Muscle layer of duodenum (tissue), 2 donors: ENCODE results near the gene RPN2.
"Not testable (repeated sequence)": the region's sequence is repeated elsewhere in the genome, so short reads cannot be mapped to it uniquely, and the experiment has no call there.

Experiments used
- H3K27ac ChIP-seq: one replicate; pipeline ENCODE4 v1.7.0; 2013; ENCODE audit warnings: mild to moderate bottlenecking, low read length
- H3K27me3 ChIP-seq: one replicate; pipeline ENCODE4 v1.7.0; 2013; ENCODE audit warnings: low read depth, mild to moderate bottlenecking, control low read depth, low read length
- H3K36me3 ChIP-seq, 2 donors: one replicate each; pipeline ENCODE4 v1.7.0; 2013; ENCODE audit warnings: low read length in 2 of 2, control low read depth in 1 of 2, mild to moderate bottlenecking in 1 of 2; ENCODE audit not compliant: insufficient read depth in 2 of 2, control insufficient read depth in 1 of 2
- H3K4me1 ChIP-seq, 2 donors: one replicate each; pipeline ENCODE4 v1.7.0; 2013; ENCODE audit warnings: low read length in 2 of 2, mild to moderate bottlenecking in 2 of 2, control low read depth in 1 of 2, moderate library complexity in 1 of 2; ENCODE audit not compliant: insufficient read depth in 2 of 2, control insufficient read depth in 1 of 2
- H3K4me3 ChIP-seq, 2 donors: one replicate each; pipeline ENCODE4 v1.7.0; 2013; ENCODE audit warnings: low read length in 2 of 2, low read depth in 1 of 2, mild to moderate bottlenecking in 1 of 2
- H3K9me3 ChIP-seq, 2 donors: one replicate each; pipeline ENCODE4 v1.7.0; 2013; ENCODE audit warnings: low read length in 2 of 2, control low read depth in 1 of 2, mild to moderate bottlenecking in 1 of 2; ENCODE audit not compliant: control insufficient read depth in 1 of 2
- donor health status: healthy.

The RPN2 gene

DNA sequence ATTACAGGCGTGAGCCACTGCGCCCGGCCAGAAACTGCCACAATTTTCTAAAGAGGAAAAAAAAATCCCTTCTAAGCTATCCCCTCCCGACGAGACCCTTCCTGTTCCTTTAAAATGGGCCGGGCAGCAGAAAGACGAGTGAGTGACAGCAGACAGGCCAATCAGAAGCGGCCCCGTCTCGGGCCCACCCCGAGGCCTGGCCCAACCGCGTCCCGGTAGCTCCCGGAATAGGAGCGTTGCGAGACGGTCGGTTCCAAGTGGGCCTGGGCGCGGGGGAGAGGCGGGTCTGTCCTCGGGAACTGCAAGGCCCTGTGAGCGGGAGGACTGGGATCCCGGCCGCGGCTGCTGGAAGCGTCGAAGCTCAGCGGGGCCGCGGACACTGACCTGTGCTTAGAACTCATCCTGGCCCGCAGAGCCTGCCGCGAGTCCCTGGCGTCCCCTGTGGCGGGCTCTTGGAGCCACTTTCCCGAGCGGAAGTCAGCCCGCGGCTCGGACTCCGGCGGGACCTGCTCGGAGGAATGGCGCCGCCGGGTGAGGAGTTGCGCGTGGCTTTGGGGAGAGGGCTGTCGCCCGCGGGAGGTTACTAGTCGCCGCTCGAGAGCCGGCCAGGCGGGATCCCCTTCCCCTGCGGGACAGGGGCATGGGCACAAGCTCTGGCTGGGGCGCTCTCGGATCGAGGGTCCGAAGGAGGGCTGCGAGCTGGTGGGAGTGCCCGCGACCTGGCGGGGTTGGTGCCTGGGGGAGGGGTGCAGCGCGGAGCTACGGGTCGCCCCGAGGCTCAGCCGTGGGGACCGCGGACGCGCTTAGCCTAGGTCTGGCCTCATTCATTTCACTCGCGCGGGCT lies at the start of gene RPN2, which contains the start of gene MROH8:
RPN2 (plus strand) TSS at position 492 of the 844 bp plus-strand sequence; CDS start at position 519, 27 bp downstream.
MROH8 (minus strand) TSS at position 710 of the 844 bp plus-strand sequence.
- H3K36me3 ChIP-seq, result peaks cover 5 to 8% of the 10 kb centered on the region in 2 donors
- H3K27me3 ChIP-seq, result no peaks in the 10 kb centered on the region
- peak within 1 kb of the TSS; percentile 94 for H3K27ac ChIP-seq
- no peaks in the 10 kb centered on the region for H3K9me3 ChIP-seq
- peak within 1 kb of the TSS; percentile 90 to 97 for H3K4me3 ChIP-seq
- peaks cover 3 to 31% of the 10 kb centered on the region in 2 donors for H3K4me1 ChIP-seq

DNA sequence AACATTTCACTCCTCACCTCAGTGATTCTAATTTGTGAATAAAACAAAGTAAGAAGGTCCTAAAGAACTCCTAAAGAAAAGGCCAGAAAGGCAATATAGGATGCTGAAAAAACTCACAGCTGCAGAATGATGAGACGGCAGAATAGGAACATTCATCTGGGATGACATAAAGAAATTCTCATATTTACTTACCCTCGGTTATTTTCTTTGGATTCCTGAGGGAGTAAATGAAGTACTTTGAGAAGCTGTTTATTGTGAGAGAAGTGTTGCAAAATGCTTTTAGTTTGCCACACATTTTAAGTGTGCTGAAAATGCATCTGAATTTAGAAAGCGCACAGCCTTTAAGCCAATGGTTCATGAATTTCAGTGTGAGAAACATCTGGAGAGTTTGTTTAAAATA lies 47.6 kb upstream of the RPN2 start:
- H3K27ac ChIP-seq, result no peak overlapping the region
- H3K4me3 ChIP-seq, result no peak overlapping the region
- H3K9me3 ChIP-seq, result no peaks in the 10 kb centered on the region
- H3K27me3 ChIP-seq, result no peaks in the 10 kb centered on the region
- H3K4me1 ChIP-seq, result no peaks in the 10 kb centered on the region
- no peaks in the 10 kb centered on the region for H3K36me3 ChIP-seq

DNA sequence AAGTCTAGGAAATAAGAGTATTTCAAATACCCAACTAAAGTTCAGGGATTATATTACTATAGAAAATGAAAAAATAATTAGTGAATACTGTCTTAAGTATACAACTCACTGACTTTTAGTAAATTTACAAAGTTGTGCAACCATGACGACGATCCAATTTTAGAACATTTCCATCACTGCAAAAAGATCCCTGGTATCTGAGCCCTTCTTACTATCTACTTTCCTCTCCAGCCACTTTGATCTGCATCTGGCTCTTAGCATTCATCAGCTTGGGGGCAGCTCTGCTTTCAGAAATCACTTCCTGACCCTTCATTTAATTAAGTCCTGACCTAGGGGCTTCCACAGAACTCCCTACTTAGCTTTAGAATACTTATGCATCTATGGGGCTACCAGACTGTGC lies 45.2 kb upstream of the RPN2 start:
- Histone ChIP-seq H3K27ac (no peak overlapping the region), H3K4me1 (no peaks in the 10 kb centered on the region), H3K36me3 (peaks cover 0 to 5% of the 10 kb centered on the region in 2 donors), H3K27me3 (no peaks in the 10 kb centered on the region), H3K9me3 (no peaks in the 10 kb centered on the region), H3K4me3 (no peak overlapping the region)

DNA sequence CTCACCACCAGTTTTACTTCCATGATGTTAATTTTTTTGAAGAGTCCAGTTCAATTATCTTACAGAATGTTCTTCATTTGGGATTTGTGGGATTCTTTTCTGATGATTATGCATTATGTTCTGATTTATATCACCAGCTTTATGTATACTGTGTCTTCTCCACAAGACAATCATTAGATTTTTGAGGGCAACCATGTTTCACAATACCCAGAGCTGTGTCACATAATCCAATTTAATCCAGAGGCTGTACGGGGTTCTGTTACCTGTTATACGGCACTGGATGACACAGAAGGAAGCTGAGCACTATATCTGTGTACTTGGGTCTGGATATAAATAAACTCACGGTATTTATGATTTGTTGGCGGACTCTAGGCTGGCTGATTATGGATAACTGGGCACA lies 41.6 kb upstream of the RPN2 start:
- Histone ChIP-seq H3K4me3 (no peak overlapping the region), H3K27ac (no peak overlapping the region), H3K36me3 (peaks cover 0 to 12% of the 10 kb centered on the region in 2 donors), H3K9me3 (no peaks in the 10 kb centered on the region), H3K27me3 (no peaks in the 10 kb centered on the region), H3K4me1 (no peaks in the 10 kb centered on the region)

DNA sequence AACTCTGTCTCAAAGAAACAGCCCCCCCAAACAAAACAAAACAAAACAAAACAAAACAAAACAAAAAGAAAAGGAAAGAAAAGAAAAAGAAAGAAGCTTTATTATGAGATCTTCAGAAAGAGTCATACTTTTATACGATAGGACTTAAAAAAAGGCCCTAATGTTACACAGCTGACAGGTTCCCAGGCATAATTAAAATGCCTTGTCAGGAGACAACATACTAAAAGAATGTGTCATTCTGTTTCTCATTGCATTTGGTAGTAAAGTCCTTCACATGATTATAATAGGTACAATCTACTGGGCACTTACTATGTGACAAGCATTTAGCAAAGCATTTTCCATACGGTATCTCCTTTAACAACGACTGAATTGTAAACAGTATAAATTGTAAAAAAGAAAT lies 36.4 kb upstream of the RPN2 start:
- H3K27me3 ChIP-seq, result no peaks in the 10 kb centered on the region
- no peaks in the 10 kb centered on the region for H3K4me1 ChIP-seq
- peaks cover 0 to 26% of the 10 kb centered on the region in 2 donors for H3K36me3 ChIP-seq
- no peaks in the 10 kb centered on the region for H3K9me3 ChIP-seq
- H3K27ac ChIP-seq, result no peak overlapping the region
- H3K4me3 ChIP-seq, result no peak overlapping the region

DNA sequence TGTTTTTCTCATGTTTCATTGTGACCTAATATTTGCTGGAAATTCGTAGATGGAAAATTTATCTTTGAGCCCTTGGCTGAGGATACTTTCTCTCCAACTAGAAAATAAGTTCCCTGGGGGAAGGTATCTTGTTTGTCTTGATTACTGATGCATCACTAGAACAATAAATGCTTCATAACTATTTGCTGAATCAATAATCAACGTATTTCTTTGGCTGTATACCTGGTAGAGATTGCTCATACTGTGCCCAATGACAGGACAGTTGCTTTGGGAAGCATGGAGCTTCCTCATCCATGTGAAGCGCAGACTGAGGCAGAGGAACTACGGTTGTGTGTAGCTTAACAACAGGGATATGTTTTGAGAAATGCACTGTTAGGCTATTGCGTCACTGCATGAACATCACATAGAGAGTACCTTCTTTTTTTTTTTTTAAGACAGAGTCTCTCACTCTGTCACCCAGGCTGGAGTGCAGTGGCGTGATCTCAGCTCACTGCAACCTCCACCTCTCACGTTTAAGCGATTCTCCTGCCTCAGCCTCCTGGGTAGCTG lies 34.2 kb upstream of the RPN2 start:
- H3K4me3 ChIP-seq, result no peak overlapping the region
- no peak overlapping the region for H3K27ac ChIP-seq
- H3K9me3 ChIP-seq, result no peaks in the 10 kb centered on the region
- H3K36me3 ChIP-seq, result peaks cover 0 to 23% of the 10 kb centered on the region in 2 donors
- H3K4me1 ChIP-seq, result no peaks in the 10 kb centered on the region
- H3K27me3 ChIP-seq, result no peaks in the 10 kb centered on the region

DNA sequence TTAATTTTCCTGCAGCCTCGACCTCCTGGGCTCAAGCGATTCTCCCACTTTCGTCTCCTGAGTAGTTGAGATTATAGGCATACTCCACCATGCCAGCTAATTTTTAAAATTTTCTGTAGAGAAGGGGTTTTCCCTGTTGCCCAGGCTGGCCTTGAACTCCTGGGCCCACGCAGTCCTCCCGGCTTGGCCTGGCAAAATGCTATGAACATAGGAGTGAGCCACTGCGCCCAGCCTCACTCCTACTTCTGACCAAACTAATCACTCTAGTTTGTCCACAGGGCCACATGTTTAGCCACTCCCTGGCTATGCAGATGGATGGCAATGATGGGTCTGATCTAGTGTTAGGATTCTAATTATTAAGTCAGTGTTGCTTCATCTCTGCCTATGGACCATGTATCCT lies 31.9 kb upstream of the RPN2 start:
- Histone ChIP-seq H3K36me3 (peaks cover 0 to 18% of the 10 kb centered on the region in 2 donors), H3K9me3 (no peaks in the 10 kb centered on the region), H3K27ac (no peak overlapping the region), H3K4me3 (no peak overlapping the region), H3K4me1 (no peaks in the 10 kb centered on the region), H3K27me3 (no peaks in the 10 kb centered on the region)

DNA sequence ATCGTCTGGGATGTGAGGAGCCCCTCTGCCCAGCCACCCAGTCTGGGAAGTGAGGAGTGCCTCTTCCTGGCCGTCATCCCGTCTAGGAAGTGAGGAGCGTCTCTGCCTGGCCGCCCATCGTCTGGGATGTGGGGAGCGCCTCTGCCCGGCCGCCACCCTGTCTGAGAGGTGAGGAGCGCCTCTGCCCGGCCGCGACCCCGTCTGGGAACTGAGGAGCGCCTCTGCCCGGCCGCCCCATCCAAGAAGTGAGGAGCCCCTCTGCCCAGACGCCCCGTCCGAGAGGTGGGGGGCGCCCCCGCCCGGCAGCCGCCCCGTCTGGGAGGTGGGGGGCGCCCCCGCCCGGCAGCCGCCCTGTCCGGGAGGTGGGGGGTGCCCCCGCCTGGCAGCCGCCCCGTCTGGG lies 28.3 kb upstream of the RPN2 start:
- not testable (repeated sequence) for H3K4me1 ChIP-seq, H3K36me3 ChIP-seq, H3K27me3 ChIP-seq, H3K27ac ChIP-seq, H3K9me3 ChIP-seq, H3K4me3 ChIP-seq

DNA sequence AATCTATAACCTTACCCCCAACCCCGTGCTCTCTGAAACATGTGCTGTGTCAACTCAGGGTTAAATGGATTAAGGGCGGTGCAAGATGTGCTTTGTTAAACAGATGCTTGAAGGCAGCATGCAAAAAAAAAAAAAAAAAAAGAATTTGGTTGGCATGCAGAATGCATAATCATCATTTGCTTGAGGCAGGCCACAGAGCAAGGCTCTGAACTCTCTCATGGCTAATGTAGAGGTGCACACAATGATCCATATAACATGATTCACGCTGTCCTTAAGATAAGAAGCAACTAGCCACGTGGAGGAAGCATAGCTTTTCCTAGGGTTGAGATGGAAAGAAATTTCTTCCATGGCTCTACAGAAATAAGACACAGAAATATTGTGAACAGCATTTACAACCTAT lies 27.6 kb upstream of the RPN2 start:
- Histone ChIP-seq H3K9me3 (no peaks in the 10 kb centered on the region), H3K36me3 (peaks cover 0 to 9% of the 10 kb centered on the region in 2 donors), H3K4me3 (no peak overlapping the region), H3K27me3 (no peaks in the 10 kb centered on the region), H3K27ac (no peak overlapping the region), H3K4me1 (no peaks in the 10 kb centered on the region)

DNA sequence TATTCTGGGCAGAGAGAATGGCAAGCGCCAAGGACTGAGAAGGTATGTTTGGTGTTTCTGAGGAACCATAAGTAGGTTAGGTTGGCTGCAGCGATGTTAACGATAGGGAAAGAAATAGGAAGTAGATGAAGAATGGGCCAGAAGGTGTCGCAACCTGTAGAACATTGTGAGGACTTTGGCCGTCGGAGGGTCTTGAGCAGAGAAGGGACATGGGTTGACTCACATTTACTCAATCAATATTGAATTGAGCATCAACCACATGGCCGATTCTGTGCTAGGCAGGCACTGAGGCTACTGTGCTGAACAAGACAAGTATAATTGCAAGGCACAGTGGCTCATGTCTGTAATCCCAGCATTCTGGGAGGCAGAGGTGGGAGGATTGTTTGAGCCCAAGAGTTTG lies 26.8 kb upstream of the RPN2 start:
- H3K4me3 ChIP-seq, result no peak overlapping the region
- no peak overlapping the region for H3K27ac ChIP-seq
- no peaks in the 10 kb centered on the region for H3K27me3 ChIP-seq
- no peaks in the 10 kb centered on the region for H3K4me1 ChIP-seq
- peaks cover 0 to 9% of the 10 kb centered on the region in 2 donors for H3K36me3 ChIP-seq
- H3K9me3 ChIP-seq, result no peaks in the 10 kb centered on the region

DNA sequence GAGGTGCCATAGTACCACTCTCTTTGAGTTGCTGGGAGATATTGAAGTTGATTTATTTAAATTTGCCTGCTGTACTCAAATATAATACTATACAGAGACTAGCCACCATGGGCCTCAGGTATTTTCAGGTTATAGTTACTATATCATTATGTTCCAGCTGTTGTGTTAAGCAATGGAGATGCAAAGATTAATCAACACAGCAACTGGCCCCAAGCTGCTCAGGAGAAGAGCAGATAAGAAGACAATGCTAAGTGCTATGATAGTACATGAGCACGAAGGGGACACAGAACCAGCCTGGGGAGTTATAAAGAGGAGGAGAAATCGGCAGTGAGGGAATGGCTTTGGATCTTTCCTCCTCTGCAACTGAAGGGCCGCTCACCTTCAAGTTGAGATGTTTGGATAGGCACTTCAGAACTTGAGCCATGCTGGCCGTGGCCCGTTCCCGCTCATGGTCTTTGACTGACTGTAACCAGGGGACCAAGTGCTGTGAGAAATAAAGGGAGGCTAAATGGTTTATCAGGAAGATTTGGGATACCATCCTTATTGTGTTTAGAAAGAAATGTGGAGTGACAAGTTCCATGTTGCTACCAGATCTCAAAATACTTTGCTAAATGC lies 24.3 kb upstream of the RPN2 start:
- Histone ChIP-seq H3K9me3 (no peaks in the 10 kb centered on the region), H3K4me3 (no peak overlapping the region), H3K4me1 (no peaks in the 10 kb centered on the region), H3K27me3 (no peaks in the 10 kb centered on the region), H3K27ac (no peak overlapping the region), H3K36me3 (peaks cover 0 to 6% of the 10 kb centered on the region in 2 donors)
